Fibroblast of lung (primary cell): ENCODE results near the gene IMMP2L. TPM values are rescaled to one million over a fixed set of nuclear protein-coding genes. Genes with fewer than 3 reads are reported as not detected.

Source experiments
- DNase-seq, 2 donors: peaks; one replicate each; pipeline versions ENCODE4 v3.0.0 to v3.0.0-alpha.2; 2010; ENCODE audit warnings: low read depth in 2 of 2
- H2AFZ ChIP-seq: 2 replicates; pipeline ENCODE4 v1.5.1; 2012; ENCODE audit warnings: low read length, control low read depth, inconsistent platforms
- H3K27ac ChIP-seq: 2 replicates; pipeline ENCODE4 v1.5.1; 2011; ENCODE audit warnings: low read length, control low read depth; ENCODE audit not compliant: insufficient read depth
- H3K27me3 ChIP-seq: 2 replicates; pipeline ENCODE4 v1.5.1; 2011; ENCODE audit warnings: mild to moderate bottlenecking, low read length; ENCODE audit not compliant: control insufficient read depth, insufficient read depth
- H3K36me3 ChIP-seq: 2 replicates; pipeline ENCODE4 v1.5.1; 2011; ENCODE audit warnings: low read length; ENCODE audit not compliant: control insufficient read depth, insufficient read depth
- H3K4me1 ChIP-seq: 2 replicates; pipeline ENCODE4 v1.5.1; 2011; ENCODE audit warnings: low read length; ENCODE audit not compliant: control insufficient read depth, insufficient read depth; ENCODE audit errors: extremely low read depth
- H3K4me2 ChIP-seq: 2 replicates; pipeline ENCODE4 v1.5.1; 2011; ENCODE audit warnings: low read length, control low read depth; ENCODE audit not compliant: insufficient read depth; ENCODE audit errors: extremely low read depth
- H3K4me3 ChIP-seq, 4 experiments: fragments of 200-600 bp in 1 of 4; sonication (generic) in 1 of 4; replicated peaks in 1 of 4; 2 replicates each; pipeline ENCODE4 v1.5.1; 2011 to 2016; ENCODE audit warnings: low read length in 4 of 4, low read depth in 3 of 4, mild to moderate bottlenecking in 3 of 4, control low read depth in 2 of 4, inconsistent platforms in 1 of 4, mixed read lengths in 1 of 4; ENCODE audit not compliant: insufficient read depth in 1 of 4; ENCODE audit errors: control extremely low read depth in 1 of 4
- H3K79me2 ChIP-seq: 2 replicates; pipeline ENCODE4 v1.5.1; 2012; ENCODE audit warnings: mild to moderate bottlenecking, low read length, inconsistent platforms; ENCODE audit not compliant: control insufficient read depth, insufficient read depth
- H3K9ac ChIP-seq: 2 replicates; pipeline ENCODE4 v1.5.1; 2011; ENCODE audit warnings: mild to moderate bottlenecking, low read length, control low read depth; ENCODE audit not compliant: insufficient read depth
- H3K9me3 ChIP-seq: 2 replicates; pipeline ENCODE4 v1.5.1; 2012; ENCODE audit warnings: low read depth, low read length; ENCODE audit not compliant: control insufficient read depth, insufficient read depth
- H4K20me1 ChIP-seq: 2 replicates; pipeline ENCODE4 v1.5.1; 2011; ENCODE audit warnings: low read length; ENCODE audit not compliant: control insufficient read depth, insufficient read depth; ENCODE audit errors: extremely low read depth
- CTCF ChIP-seq, 2 donors: IDR thresholded peaks in 1 of 2; conservative IDR thresholded peaks in 1 of 2; 1 replicate in 1 of 2; 2 replicates in 1 of 2; pipeline ENCODE4 v1.5.1; 2011 to 2012; ENCODE audit warnings: low read length in 2 of 2, control low read depth in 1 of 2, inconsistent platforms in 1 of 2, low read depth in 1 of 2, mild to moderate bottlenecking in 1 of 2
- EZH2 ChIP-seq: IDR thresholded peaks from 2 replicates; pipeline ENCODE4 v1.5.1; 2012; ENCODE audit warnings: low read length, control low read depth, mild to moderate bottlenecking; ENCODE audit errors: missing control alignments
- polyA plus RNA-seq, 2 donors: library from polyadenylated mRNA; depleted of rRNA in 1 of 2; stranded (reverse) in 1 of 2; unstranded in 1 of 2; fragments of >200 nt; gene quantifications; 2 replicates each; pipeline ENCODE4 v1.2.1, GENCODE V29; 2011 to 2012; ENCODE audit warnings: missing spikeins in 1 of 2
- total RNA-seq: library from RNA; depleted of rRNA; stranded (reverse); fragments of >200 nt; gene quantifications from 2 replicates; pipeline ENCODE4 v1.2.1, GENCODE V29; 2014

IMMP2L gene
- total and polyA plus RNA-seq, 2 donors (not counting 1 experiment from before 2014, with no cell fraction given), result 6.9 to 14.4 TPM

DNA sequence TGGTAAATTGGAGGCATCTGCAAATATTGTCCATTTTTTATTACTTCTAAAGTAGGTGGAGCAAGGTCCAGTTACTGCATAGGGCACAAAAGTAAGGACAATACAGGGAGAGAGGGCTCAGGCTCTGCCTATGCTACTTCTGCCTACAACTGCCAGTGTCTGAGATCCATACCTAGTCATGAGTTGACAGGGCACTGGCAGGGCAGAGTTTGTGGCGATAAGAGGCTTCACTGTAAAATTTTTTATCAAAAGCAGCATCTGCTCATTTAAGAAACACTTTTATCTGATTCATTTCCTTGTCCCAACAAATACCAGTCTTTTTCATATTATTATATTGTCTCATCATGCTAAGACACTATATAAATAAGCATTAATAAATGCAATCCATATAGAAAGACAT, 293.4 kb downstream of the IMMP2L start:
- Histone ChIP-seq H4K20me1 (no peaks in the 10 kb centered on the region), H2AFZ (no peak overlapping the region), H3K9me3 (no peaks in the 10 kb centered on the region), H3K36me3 (no peaks in the 10 kb centered on the region), H3K4me2 (no peak overlapping the region), H3K27me3 (no peaks in the 10 kb centered on the region), H3K9ac (no peak overlapping the region), H3K4me3 (no peak overlapping the region), H3K79me2 (no peaks in the 10 kb centered on the region), H3K4me1 (no peaks in the 10 kb centered on the region), H3K27ac (no peak overlapping the region)
- TF ChIP-seq CTCF (conservative IDR thresholded peaks at IDR 0.05 in 1 of 2, IDR thresholded peaks at IDR 0.05 in 1 of 2; ENCODE audit: low read depth in 1 of 2, low read length in 2 of 2), result no peak
- no peak for TF ChIP-seq EZH2
- DNase-seq, result no peak

DNA sequence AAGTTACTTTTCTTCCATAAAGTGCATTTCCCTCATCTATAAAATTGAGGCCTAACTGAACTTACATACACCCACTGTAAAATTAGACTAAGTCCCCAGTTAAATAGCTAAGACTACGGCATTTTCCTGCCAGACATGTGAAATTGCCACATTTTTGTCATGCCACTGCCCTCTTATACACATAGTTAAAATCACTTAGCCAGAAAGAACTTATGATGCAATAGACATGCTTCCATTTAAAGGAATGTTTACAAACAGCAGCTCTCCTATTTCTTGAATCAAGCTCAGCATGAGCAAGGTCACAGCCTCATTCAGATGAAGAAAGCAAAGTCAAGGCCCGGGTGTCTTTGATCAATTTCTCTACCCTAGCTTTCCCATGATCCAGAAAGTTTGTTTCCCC, 295.7 kb downstream of the IMMP2L start:
- Histone ChIP-seq H3K4me3 (no peak overlapping the region), H3K27ac (no peak overlapping the region), H2AFZ (no peak overlapping the region), H4K20me1 (no peaks in the 10 kb centered on the region), H3K36me3 (no peaks in the 10 kb centered on the region), H3K79me2 (no peaks in the 10 kb centered on the region), H3K9me3 (no peaks in the 10 kb centered on the region), H3K9ac (no peak overlapping the region), H3K4me1 (no peaks in the 10 kb centered on the region), H3K27me3 (no peaks in the 10 kb centered on the region), H3K4me2 (no peak overlapping the region)
- TF ChIP-seq CTCF (conservative IDR thresholded peaks at IDR 0.05 in 1 of 2, IDR thresholded peaks at IDR 0.05 in 1 of 2; ENCODE audit: low read depth in 1 of 2, low read length in 2 of 2) (no peak), EZH2 (no peak)
- peak; percentile 72 to 89 for DNase-seq

GRCh38 chr7:111265394-111265793, 296.9 kb downstream of the IMMP2L start:
- H3K27ac ChIP-seq, result no peak overlapping the region
- H3K4me3 ChIP-seq, result no peak overlapping the region

More at GRCh38 chr7:111265394-111265793, 296.9 kb downstream of the IMMP2L start:
- no peaks in the 10 kb centered on the region for H3K27me3 ChIP-seq
- H3K4me1 ChIP-seq, result no peaks in the 10 kb centered on the region
- H4K20me1 ChIP-seq, result no peaks in the 10 kb centered on the region
- no peaks in the 10 kb centered on the region for H3K36me3 ChIP-seq
- no peak for TF ChIP-seq CTCF (conservative IDR thresholded peaks at IDR 0.05 in 1 of 2, IDR thresholded peaks at IDR 0.05 in 1 of 2; ENCODE audit: low read depth in 1 of 2, low read length in 2 of 2)
- no peak for TF ChIP-seq EZH2
- no peak overlapping the region for H3K4me2 ChIP-seq
- no peaks in the 10 kb centered on the region for H3K79me2 ChIP-seq
- no peaks in the 10 kb centered on the region for H3K9me3 ChIP-seq
- H3K9ac ChIP-seq, result no peak overlapping the region
- no peak overlapping the region for H2AFZ ChIP-seq
- DNase-seq, result no peak
